Activated CD8-positive, alpha-beta memory T cell treated with anti-CD3 and anti-CD28 coated beads, Interleukin-2, amount 50 U/mL, for 24 hours (primary cell): Measurements from ENCODE around the gene MANF.

Source experiments
- DNase-seq: peaks from one replicate; pipeline ENCODE4 v3.0.0-alpha.2; 2020; ENCODE audit errors: extremely low read depth

Gene MANF

GRCh38 chr3:51434746-51435327 is 49.7 kb downstream of the MANF start:
- DNase-seq = peak; percentile 13

- no peak for DNase-seq
Measured at GRCh38 chr3:51436998-51437639, 52.0 kb downstream of the MANF start.
